ENCODE results near the gene SULT1E1.

Gene SULT1E1

GRCh38 chr4:69793732-69794131, 66.2 kb downstream of the SULT1E1 start:
- DNase-seq (ENCODE audit: low spot score), result no peak

All from COLO829 (cell line).